ENCODE measurements around the gene ADAMTSL2. TPM values are rescaled to one million over a fixed set of nuclear protein-coding genes. Genes with fewer than 3 reads are reported as not detected.
A peak's percentile ranks its signal among the peaks of the same experiment; 100 is the strongest.

The ADAMTSL2 gene
- total RNA-seq, 1 donor from 2014 or later, result 1.3 TPM

GRCh38 chr9:133556354-133556753 is 21.9 kb downstream of the ADAMTSL2 start:
- H3K36me3 Mint-ChIP-seq (ENCODE audit: unreplicated experiment), result no peaks in the 10 kb centered on the region
- peaks cover 10% of the 10 kb centered on the region for H3K9me3 Mint-ChIP-seq (ENCODE audit: unreplicated experiment)
- no peak for DNase-seq
- no peak for TF ChIP-seq CTCF (IDR thresholded peaks at IDR 0.05; ENCODE audit: partially characterized antibody, unreplicated experiment)
- no peak overlapping the region for H3K4me3 Mint-ChIP-seq (ENCODE audit: unreplicated experiment)
- peaks cover 16% of the 10 kb centered on the region for H3K27me3 Mint-ChIP-seq (ENCODE audit: unreplicated experiment)
- H3K4me1 Mint-ChIP-seq (ENCODE audit: low read depth, unreplicated experiment), result peaks cover 17% of the 10 kb centered on the region
- peak overlapping the region; percentile 48 for H3K27ac Mint-ChIP-seq (ENCODE audit: unreplicated experiment)

DNA sequence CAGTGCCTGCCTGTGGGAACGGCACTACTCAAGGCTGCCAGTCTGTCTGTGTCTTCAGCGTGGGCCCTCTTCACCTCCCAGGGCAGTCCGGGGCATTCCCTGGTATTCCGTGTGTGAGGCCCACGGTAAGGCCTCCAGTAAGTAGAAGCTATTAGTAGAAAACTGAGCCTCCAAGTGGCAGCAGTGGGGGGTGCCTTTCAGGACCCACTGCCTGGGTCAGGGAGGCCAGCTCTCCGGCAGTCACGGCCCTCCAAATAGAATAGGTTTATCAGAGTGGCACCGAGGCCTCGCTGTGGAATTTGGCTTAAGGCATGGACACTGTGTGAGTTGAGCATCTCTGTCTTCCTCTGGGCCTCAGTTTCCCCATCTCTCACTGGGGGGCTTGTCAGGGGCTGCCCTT is 23.1 kb downstream of the ADAMTSL2 start:
- Mint-ChIP-seq H3K4me3 (ENCODE audit: unreplicated experiment) (no peak overlapping the region), H3K4me1 (ENCODE audit: low read depth, unreplicated experiment) (peaks cover 17% of the 10 kb centered on the region), H3K27ac (ENCODE audit: unreplicated experiment) (no peak overlapping the region), H3K36me3 (ENCODE audit: unreplicated experiment) (no peaks in the 10 kb centered on the region), H3K27me3 (ENCODE audit: unreplicated experiment) (peaks cover 18% of the 10 kb centered on the region), H3K9me3 (ENCODE audit: unreplicated experiment) (peaks cover 13% of the 10 kb centered on the region)
- no peak for TF ChIP-seq CTCF (IDR thresholded peaks at IDR 0.05; ENCODE audit: partially characterized antibody, unreplicated experiment)
- no peak for DNase-seq

GRCh38 chr9:133558191-133559126 is 24.0 kb downstream of the ADAMTSL2 start:
- peak; percentile 73 for DNase-seq
- peaks cover 22% of the 10 kb centered on the region for H3K4me1 Mint-ChIP-seq (ENCODE audit: low read depth, unreplicated experiment)
- H3K27ac Mint-ChIP-seq (ENCODE audit: unreplicated experiment), result peak overlapping the region; percentile 90
- no peak for TF ChIP-seq CTCF (IDR thresholded peaks at IDR 0.05; ENCODE audit: partially characterized antibody, unreplicated experiment)
- no peaks in the 10 kb centered on the region for H3K36me3 Mint-ChIP-seq (ENCODE audit: unreplicated experiment)
- H3K27me3 Mint-ChIP-seq (ENCODE audit: unreplicated experiment), result peaks cover 24% of the 10 kb centered on the region
- peaks cover 15% of the 10 kb centered on the region for H3K9me3 Mint-ChIP-seq (ENCODE audit: unreplicated experiment)
- H3K4me3 Mint-ChIP-seq (ENCODE audit: unreplicated experiment), result peak overlapping the region; percentile 81

DNA sequence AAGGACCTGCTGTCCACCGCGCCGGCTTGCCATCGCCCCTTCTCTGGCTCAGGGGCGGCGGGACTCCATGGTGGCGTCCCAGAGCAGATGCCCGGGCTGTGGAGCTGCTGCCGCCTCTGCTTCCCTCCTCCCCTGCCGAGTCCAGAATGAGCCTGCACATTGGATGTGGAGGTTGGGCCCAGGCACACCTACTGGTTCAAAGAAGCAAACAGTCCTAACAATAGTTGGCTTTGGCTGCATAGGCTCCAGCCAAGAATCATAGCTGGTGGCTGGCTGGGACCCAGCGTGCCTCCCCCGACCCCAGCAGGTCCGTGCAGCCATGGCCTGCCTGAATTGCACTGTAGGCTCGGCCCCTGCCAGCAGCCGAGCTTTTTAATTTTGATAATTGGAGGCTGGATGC is 25.8 kb downstream of the ADAMTSL2 start:
- TF ChIP-seq CTCF (IDR thresholded peaks at IDR 0.05; ENCODE audit: partially characterized antibody, unreplicated experiment), result no peak
- Mint-ChIP-seq H3K4me3 (ENCODE audit: unreplicated experiment) (no peak overlapping the region), H3K9me3 (ENCODE audit: unreplicated experiment) (peaks cover 15% of the 10 kb centered on the region), H3K27ac (ENCODE audit: unreplicated experiment) (no peak overlapping the region), H3K4me1 (ENCODE audit: low read depth, unreplicated experiment) (peaks cover 24% of the 10 kb centered on the region), H3K27me3 (ENCODE audit: unreplicated experiment) (peaks cover 22% of the 10 kb centered on the region), H3K36me3 (ENCODE audit: unreplicated experiment) (no peaks in the 10 kb centered on the region)
- no peak for DNase-seq

DNA sequence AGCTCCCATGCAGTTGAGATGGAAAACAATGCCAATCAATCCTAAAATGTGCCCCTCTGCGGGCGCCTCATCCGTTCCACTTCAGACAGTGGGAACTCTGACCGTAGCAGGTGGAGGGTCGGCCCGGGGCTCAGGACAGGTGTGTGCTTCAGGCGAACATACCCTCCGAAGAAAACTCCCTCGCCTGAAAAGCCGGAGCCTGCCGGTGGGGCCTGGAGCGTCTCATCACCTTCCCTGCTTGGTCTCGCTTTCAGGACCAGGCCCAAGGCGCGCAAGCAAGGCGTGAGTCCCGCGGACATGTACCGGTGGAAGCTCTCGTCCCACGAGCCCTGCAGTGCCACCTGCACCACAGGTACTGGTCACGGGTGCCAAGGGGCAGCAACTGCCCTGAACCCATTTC is 26.4 kb downstream of the ADAMTSL2 start:
- TF ChIP-seq CTCF (IDR thresholded peaks at IDR 0.05; ENCODE audit: partially characterized antibody, unreplicated experiment), result no peak
- H3K27ac Mint-ChIP-seq (ENCODE audit: unreplicated experiment), result no peak overlapping the region
- no peak overlapping the region for H3K4me3 Mint-ChIP-seq (ENCODE audit: unreplicated experiment)
- H3K9me3 Mint-ChIP-seq (ENCODE audit: unreplicated experiment), result peaks cover 13% of the 10 kb centered on the region
- H3K36me3 Mint-ChIP-seq (ENCODE audit: unreplicated experiment), result no peaks in the 10 kb centered on the region
- peaks cover 22% of the 10 kb centered on the region for H3K27me3 Mint-ChIP-seq (ENCODE audit: unreplicated experiment)
- DNase-seq, result no peak
- H3K4me1 Mint-ChIP-seq (ENCODE audit: low read depth, unreplicated experiment), result peaks cover 24% of the 10 kb centered on the region

Measured in glutamatergic neuron (in vitro differentiated cells).